GM23248 (cell line): ENCODE data around the gene TRIM63. TPM values are rescaled to one million over a fixed set of nuclear protein-coding genes. Genes with fewer than 3 reads are reported as not detected.

Experiments used
- DNase-seq: peaks from one replicate; pipeline ENCODE4 v3.0.0-alpha.2; 2015
- H2AFZ ChIP-seq: fragments of 200-600 bp; sonication (generic); 2 replicates; pipeline ENCODE4 v1.6.1; 2016; ENCODE audit warnings: antibody characterized with exemption
- H3F3A ChIP-seq: fragments of 200-600 bp; sonication (generic); 2 replicates; pipeline ENCODE4 v1.6.1; 2016; ENCODE audit warnings: mild to moderate bottlenecking, antibody characterized with exemption, mixed run types; ENCODE audit not compliant: insufficient read depth
- H3K27ac ChIP-seq: fragments of 200-600 bp; sonication (generic); 2 replicates; pipeline ENCODE4 v1.5.1; 2016; ENCODE audit warnings: mild to moderate bottlenecking
- H3K27me3 ChIP-seq: fragments of 200-600 bp; sonication (generic); replicated peaks from 2 replicates; pipeline ENCODE4 v1.6.1; 2016; ENCODE audit warnings: mild to moderate bottlenecking; ENCODE audit not compliant: insufficient read depth
- H3K36me3 ChIP-seq: fragments of 200-600 bp; sonication (generic); 2 replicates; pipeline ENCODE4 v1.6.1; 2016; ENCODE audit warnings: low read depth, mild to moderate bottlenecking
- H3K4me1 ChIP-seq: fragments of 200-600 bp; sonication (generic); 2 replicates; pipeline ENCODE4 v1.6.1; 2016; ENCODE audit warnings: mild to moderate bottlenecking; ENCODE audit not compliant: insufficient read depth
- H3K4me2 ChIP-seq: fragments of 200-600 bp; sonication (generic); one replicate; pipeline ENCODE4 v1.6.1; 2016; ENCODE audit warnings: mild to moderate bottlenecking; ENCODE audit not compliant: unreplicated experiment
- H3K4me3 ChIP-seq: fragments of 200-600 bp; sonication (generic); 2 replicates; pipeline ENCODE4 v1.5.1; 2016; ENCODE audit warnings: mild to moderate bottlenecking
- H3K79me2 ChIP-seq: fragments of 200-600 bp; sonication (generic); 2 replicates; pipeline ENCODE4 v1.6.1; 2016; ENCODE audit warnings: mild to moderate bottlenecking; ENCODE audit not compliant: insufficient read depth
- H3K9ac ChIP-seq: fragments of 200-600 bp; sonication (generic); 2 replicates; pipeline ENCODE4 v1.6.1; 2016; ENCODE audit warnings: mild to moderate bottlenecking
- H3K9me2 ChIP-seq: fragments of 200-600 bp; sonication (generic); 2 replicates; pipeline ENCODE4 v1.6.1; 2016; ENCODE audit warnings: mixed run types, mild to moderate bottlenecking, moderate library complexity; ENCODE audit not compliant: insufficient read depth
- H3K9me3 ChIP-seq: fragments of 200-600 bp; sonication (generic); one replicate; pipeline ENCODE4 v1.6.1; 2017; ENCODE audit warnings: low read depth
- H4K20me1 ChIP-seq: fragments of 200-600 bp; sonication (generic); 2 replicates; pipeline ENCODE4 v1.6.0; 2016; ENCODE audit not compliant: insufficient read depth
- EZH2 ChIP-seq: fragments of 200-600 bp; sonication (generic); IDR thresholded peaks from 2 replicates; pipeline ENCODE4 v1.6.1; 2018; ENCODE audit warnings: antibody characterized with exemption, mild to moderate bottlenecking; ENCODE audit not compliant: insufficient read depth, poor library complexity, severe bottlenecking
- EZH2phosphoT487 ChIP-seq: fragments of 200-600 bp; sonication (generic); IDR thresholded peaks from 2 replicates; pipeline ENCODE4 v1.6.1; 2018; ENCODE audit warnings: antibody characterized with exemption, moderate library complexity, mild to moderate bottlenecking, low read depth; ENCODE audit not compliant: insufficient read depth
- WGBS, 2 experiments: methylation state at CpG; one replicate each; pipeline ENCODE4 v1.1.6; 2015 to 2017; ENCODE audit warnings: low lambda C conversion rate in 2 of 2, low coverage in 1 of 2; ENCODE audit errors: missing lambda C conversion rate in 2 of 2; 5-methylcytosine and 5-hydroxymethylcytosine counted together
- in situ Hi-C: fragments of 300-500 bp; cut with MboI; formaldehyde crosslinking; loops from 2 replicates; pipeline ENCODE4 v1.15.0; 2020
- polyA plus RNA-seq: library from polyadenylated mRNA; unstranded; fragments of >200 nt; fragmentation: Nextera tagmentation; extraction: Ambion mirVana; gene quantifications from 2 replicates; pipeline ENCODE4 v1.2.1, GENCODE V29; 2016
- total RNA-seq: library from RNA; depleted of rRNA; stranded (reverse); fragments of >200 nt; shearing (Covaris generic); gene quantifications from 2 replicates; pipeline ENCODE4 v1.2.3, GENCODE V29; 2014

Gene TRIM63
- total and polyA plus RNA-seq, 2 experiments from 2014 or later: not detected

- TF ChIP-seq EZH2 (no peak), EZH2phosphoT487 (no peak)
- 60 to 68% methylated on average over 4 of the region's 4 CpGs for WGBS, 2 experiments
- Histone ChIP-seq H2AFZ (no peak overlapping the region), H3K27ac (no peak overlapping the region), H3K79me2 (no peaks in the 10 kb centered on the region), H3K4me3 (no peak overlapping the region), H4K20me1 (no peaks in the 10 kb centered on the region), H3K27me3 (peaks cover 43% of the 10 kb centered on the region), H3K4me1 (no peaks in the 10 kb centered on the region), H3K36me3 (no peaks in the 10 kb centered on the region), H3K9ac (no peak overlapping the region), H3F3A (no peaks in the 10 kb centered on the region), H3K4me2 (no peak overlapping the region), H3K9me2 (no peaks in the 10 kb centered on the region), H3K9me3 (no peaks in the 10 kb centered on the region)
- no peak for DNase-seq
- in situ Hi-C loops: no loop called here
Observed at GRCh38 chr1:26041978-26042377, 25.5 kb downstream of the TRIM63 start.

- no peaks in the 10 kb centered on the region for H4K20me1 ChIP-seq
- DNase-seq: no peak
- TF ChIP-seq EZH2: no peak
- TF ChIP-seq EZH2phosphoT487: no peak
- no peaks in the 10 kb centered on the region for H3F3A ChIP-seq
- WGBS, 2 experiments: 34 to 46% methylated on average over 7 of the region's 7 CpGs
- peaks cover 38% of the 10 kb centered on the region for H3K27me3 ChIP-seq
- no peak overlapping the region for H3K4me2 ChIP-seq
- H3K36me3 ChIP-seq: no peaks in the 10 kb centered on the region
- H3K4me1 ChIP-seq: peaks cover 2% of the 10 kb centered on the region; the same call in 1 of the 2 replicates
- no peak overlapping the region for H3K27ac ChIP-seq
- no peak overlapping the region for H2AFZ ChIP-seq
- H3K79me2 ChIP-seq: no peaks in the 10 kb centered on the region
- H3K9ac ChIP-seq: no peak overlapping the region
- no peaks in the 10 kb centered on the region for H3K9me3 ChIP-seq
- H3K4me3 ChIP-seq: no peak overlapping the region
- in situ Hi-C loops: no loop called here
- H3K9me2 ChIP-seq: no peaks in the 10 kb centered on the region
Observed at GRCh38 chr1:26041401-26041800, 26.0 kb downstream of the TRIM63 start.

GRCh38 chr1:26038904-26039303, 28.5 kb downstream of the TRIM63 start:
- Histone ChIP-seq H3K9me2 (no peaks in the 10 kb centered on the region), H3K4me1 (peaks cover 5% of the 10 kb centered on the region; the same call in 1 of the 2 replicates), H4K20me1 (no peaks in the 10 kb centered on the region), H3F3A (no peaks in the 10 kb centered on the region), H3K27ac (no peak overlapping the region), H2AFZ (no peak overlapping the region), H3K79me2 (no peaks in the 10 kb centered on the region), H3K9ac (no peak overlapping the region), H3K36me3 (no peaks in the 10 kb centered on the region), H3K27me3 (peaks cover 13% of the 10 kb centered on the region; the same call in 1 of the 2 replicates), H3K9me3 (no peaks in the 10 kb centered on the region), H3K4me3 (no peak overlapping the region), H3K4me2 (no peak overlapping the region)
- no peak for DNase-seq
- in situ Hi-C loops: no loop called here
- TF ChIP-seq EZH2phosphoT487 (no peak), EZH2 (no peak)
- 58 to 59% methylated on average over 6 of the region's 6 CpGs for WGBS, 2 experiments

GRCh38 chr1:26038477-26038876, 29.0 kb downstream of the TRIM63 start:
- Histone ChIP-seq H2AFZ (no peak overlapping the region), H3F3A (no peaks in the 10 kb centered on the region), H3K9ac (no peak overlapping the region), H3K27ac (no peak overlapping the region), H3K9me3 (no peaks in the 10 kb centered on the region), H3K4me2 (no peak overlapping the region), H3K79me2 (no peaks in the 10 kb centered on the region), H3K27me3 (peaks cover 12% of the 10 kb centered on the region; the same call in 1 of the 2 replicates), H3K4me1 (peaks cover 5% of the 10 kb centered on the region; the same call in 1 of the 2 replicates), H3K4me3 (no peak overlapping the region), H3K36me3 (no peaks in the 10 kb centered on the region), H4K20me1 (no peaks in the 10 kb centered on the region), H3K9me2 (no peaks in the 10 kb centered on the region)
- no peak for DNase-seq
- WGBS, 2 experiments: 79 to 82% methylated on average over 6 of the region's 6 CpGs
- in situ Hi-C loops: no loop called here
- TF ChIP-seq EZH2 (no peak), EZH2phosphoT487 (no peak)

- Histone ChIP-seq H3K4me3 (no peak overlapping the region), H3K9ac (no peak overlapping the region), H3K4me1 (peaks cover 5% of the 10 kb centered on the region; the same call in 1 of the 2 replicates), H3K27ac (no peak overlapping the region), H4K20me1 (no peaks in the 10 kb centered on the region), H3F3A (no peaks in the 10 kb centered on the region), H3K27me3 (peaks cover 9% of the 10 kb centered on the region; the same call in 1 of the 2 replicates), H2AFZ (no peak overlapping the region), H3K36me3 (no peaks in the 10 kb centered on the region), H3K9me2 (no peaks in the 10 kb centered on the region), H3K9me3 (no peaks in the 10 kb centered on the region), H3K79me2 (no peaks in the 10 kb centered on the region), H3K4me2 (no peak overlapping the region)
- TF ChIP-seq EZH2 (no peak), EZH2phosphoT487 (no peak)
- no peak for DNase-seq
- in situ Hi-C loops: no loop called here
- WGBS, 2 experiments: 62 to 74% methylated on average over 6 of the region's 6 CpGs
Observed at GRCh38 chr1:26037904-26038303, 29.5 kb downstream of the TRIM63 start.
